AML-193 (cell line): ENCODE measurements around the gene OLA1.
A peak's percentile ranks its signal among the peaks of the same experiment; 100 is the strongest.

Experiments used
- DNase-seq, 2 experiments: peaks; one replicate each; lab custom pipeline; 2025; lab: John Stamatoyannopoulos, UW

Gene OLA1

DNA sequence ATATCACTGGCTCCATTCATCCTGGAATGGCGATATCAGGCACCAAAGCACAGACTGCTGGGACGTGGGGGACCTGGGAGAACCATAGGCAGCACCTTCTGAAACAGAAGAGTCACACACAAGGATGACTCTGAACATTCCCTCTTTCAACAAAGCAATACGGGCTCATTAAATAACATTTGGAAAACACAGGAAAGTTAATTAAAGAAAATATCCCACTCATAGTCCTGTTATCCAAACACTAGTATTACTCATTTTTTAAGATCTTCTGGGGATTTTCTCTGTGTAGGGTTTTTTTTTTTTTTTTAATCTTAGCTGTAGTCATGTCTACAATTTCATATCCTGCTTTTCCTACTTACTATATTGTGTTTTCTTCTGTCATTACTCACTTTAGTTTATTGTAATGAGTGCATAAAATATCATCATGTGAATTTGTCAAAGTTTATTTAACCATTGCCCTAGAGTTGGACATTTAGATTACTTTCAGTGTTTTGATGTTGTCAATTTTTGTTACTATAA lies 213.2 kb downstream of the OLA1 start:
- DNase-seq = no peak

DNA sequence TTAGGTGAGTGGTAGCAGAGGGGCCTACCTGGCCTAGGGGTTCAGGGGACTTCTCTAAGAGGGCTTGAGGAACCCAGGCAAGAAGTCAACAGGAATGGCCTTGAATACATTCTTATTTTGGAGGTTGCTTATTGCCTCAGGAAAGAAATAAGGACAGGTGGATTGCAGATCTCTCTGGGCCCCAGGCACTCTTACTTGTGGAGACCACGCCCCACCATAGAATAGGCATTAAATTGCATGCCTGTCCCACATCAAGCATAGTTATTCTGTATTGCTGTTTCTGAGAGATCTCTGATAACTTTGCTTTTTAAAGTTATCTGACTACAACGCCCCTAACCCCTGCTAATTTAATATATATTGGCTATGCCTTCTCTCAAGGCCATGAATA lies 215.2 kb downstream of the OLA1 start:
- DNase-seq = no peak

DNA sequence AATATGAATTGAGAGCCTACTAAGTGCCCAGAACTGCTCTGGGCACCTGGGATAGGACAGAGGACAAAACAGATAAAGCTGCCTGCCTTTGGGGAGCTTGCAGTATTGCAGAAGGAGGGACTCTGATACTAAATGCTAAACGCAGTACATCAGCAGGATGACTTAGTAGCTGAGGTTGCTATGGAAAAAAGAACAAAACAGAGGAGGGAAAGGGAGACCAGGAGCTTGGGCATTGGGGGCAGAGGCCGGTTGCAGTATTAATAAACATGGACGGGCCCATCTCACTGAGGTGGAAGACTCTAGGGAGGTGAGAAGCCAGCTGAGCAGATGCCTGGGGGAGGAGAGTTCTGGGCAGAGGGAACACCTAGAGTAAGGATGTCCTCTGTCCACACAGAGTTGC lies 217.1 kb downstream of the OLA1 start:
- DNase-seq = no peak

DNA sequence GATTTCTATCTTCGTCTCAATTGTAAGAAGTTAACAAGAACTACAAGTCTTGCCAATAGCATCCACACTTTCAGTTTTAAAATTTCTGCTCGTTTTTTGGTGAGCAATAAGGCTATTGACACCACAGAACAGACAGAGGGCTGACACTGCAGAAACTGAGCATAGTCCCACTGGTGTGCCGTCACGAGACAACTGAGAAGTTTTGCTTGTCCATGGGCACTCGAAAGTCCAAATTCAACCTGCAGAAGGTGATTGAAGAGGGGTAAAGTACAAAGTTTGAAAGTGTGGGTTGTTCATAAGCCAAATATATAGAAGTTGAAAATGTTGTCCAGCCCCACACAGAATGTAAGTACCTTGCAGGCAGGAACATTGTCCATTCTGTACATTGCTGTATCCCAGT lies 219.4 kb downstream of the OLA1 start:
- no peak for DNase-seq

DNA sequence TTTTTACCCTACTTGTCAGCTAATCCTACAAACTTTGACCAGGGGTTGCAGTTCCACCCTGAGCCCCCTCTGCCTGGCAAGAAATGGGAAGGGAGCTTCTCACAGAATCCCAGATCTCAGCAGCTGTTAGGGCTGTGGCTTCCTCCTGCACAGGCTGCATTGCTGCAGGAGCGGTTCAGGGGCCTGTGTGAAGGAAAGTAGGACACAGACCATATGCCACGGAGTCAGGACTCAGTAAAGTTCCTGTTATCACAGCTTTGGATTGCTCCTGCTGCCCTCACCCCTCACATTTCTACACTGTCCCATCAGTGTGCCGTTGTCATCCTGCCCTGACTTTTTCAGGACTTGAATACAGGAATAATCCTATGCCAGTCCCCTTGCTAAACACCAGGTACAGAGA lies 220.4 kb downstream of the OLA1 start:
- DNase-seq = no peak

DNA sequence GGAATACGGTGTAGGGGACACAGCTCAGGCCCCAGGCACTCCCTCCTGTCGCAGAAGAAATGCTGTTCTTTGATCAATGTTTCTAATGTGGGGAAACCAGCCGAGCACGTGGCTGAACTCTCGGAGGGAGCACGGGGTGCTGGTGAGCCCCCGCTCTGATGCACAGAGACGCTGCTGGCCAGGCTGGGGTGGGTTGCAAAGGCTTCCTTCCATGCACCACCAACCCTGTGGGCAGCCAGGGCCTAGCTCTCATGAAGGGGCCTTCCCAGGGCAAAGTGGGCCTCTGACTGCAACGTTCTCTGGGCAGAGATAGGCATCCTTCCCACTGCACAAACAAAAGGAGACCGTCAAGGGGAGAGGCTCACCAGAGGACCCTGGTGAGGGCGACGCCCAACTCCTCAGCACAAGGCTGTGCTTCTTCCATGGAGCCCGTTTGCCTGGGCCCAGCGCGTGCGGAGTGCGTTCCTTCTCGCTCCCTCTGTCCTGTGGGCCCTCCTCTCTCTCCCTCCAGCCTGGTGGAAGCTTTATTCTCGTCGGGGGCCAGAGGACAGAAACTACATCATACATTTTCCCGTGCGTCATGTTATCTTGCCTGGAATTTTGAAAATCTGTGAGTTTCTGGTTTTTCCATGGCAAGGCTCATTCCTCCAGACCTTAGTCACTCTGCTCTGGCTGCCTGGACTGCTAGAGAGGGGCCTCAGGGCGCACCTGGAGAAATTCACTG lies 222.0 kb downstream of the OLA1 start:
- no peak for DNase-seq

DNA sequence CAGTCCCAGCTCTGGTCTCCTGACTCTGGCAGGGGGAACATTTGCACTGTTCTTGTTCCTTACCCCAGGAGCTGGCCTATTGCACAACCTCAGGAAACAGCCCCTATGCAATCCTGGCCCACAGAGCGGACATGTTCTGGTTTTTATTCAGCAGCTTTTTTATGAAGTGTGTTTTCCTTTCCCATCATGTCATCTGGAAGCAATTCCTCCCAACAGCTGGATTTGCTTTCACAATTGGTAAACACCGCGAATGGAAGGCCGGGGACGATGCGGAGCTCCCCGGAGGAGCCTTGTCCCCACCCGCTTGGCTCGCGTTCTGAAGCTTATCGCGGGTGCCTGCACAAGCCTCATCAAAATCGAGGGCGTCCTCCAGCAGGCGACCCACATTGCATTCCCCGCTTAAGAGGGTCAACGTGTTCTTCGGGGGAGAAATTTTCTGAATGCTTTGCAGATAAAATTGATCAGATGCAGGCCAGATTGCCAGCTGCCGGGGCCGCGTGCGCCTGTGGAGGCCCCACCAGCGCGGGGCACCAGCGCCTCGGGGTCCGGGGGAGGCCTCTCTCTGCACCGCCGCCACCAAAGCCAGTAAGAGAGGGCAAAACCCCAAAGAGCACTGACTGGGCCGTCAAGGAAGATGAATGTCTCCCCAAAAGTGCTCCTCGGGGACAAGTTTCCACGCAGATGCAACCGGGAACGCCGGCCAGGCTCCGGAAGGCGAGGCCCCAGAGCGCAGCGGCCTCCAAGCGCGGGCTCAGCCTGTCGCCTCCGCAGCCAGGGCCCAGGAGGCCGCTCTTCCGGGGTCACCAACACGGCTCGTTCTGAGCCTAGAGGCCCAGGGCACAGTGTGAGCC lies 222.8 kb downstream of the OLA1 start:
- DNase-seq = peak; percentile 45 to 60

DNA sequence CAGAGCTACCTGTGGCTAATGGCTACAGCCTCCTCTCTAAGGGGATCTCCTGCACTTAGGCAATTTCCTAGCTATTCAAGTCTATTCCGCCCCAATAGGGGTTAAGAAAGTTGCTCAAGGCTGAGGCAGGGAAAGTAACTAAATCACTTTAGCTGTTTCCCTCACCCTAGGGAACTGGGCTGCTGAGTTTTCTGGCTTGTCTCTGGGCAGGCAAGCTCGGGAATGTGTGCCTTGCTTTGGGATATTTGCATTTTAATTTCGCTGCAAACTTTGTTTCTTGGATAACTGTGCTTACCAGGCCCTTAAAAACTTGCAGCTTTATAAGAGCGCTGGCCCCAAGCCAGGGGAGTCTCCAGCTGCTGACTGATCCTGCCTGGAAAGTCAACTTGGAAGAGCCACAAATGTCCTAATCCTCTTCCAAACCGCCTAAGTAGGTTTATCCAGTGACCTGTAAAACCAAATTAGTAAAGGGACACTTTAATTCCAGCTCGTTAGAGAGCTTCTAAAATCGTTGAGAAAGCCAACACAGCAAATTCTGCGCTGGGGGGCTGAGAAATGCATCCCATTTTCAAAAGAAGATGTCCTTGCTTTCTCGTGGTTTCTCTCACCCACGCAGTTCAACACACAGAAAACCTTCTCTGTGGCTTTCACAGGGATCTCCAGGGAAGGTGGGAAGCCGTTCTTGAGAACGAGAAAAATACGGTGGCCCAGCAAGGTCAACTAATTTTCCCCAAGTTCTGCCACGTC lies 223.6 kb downstream of the OLA1 start:
- DNase-seq = peak; percentile 31 to 46

DNA sequence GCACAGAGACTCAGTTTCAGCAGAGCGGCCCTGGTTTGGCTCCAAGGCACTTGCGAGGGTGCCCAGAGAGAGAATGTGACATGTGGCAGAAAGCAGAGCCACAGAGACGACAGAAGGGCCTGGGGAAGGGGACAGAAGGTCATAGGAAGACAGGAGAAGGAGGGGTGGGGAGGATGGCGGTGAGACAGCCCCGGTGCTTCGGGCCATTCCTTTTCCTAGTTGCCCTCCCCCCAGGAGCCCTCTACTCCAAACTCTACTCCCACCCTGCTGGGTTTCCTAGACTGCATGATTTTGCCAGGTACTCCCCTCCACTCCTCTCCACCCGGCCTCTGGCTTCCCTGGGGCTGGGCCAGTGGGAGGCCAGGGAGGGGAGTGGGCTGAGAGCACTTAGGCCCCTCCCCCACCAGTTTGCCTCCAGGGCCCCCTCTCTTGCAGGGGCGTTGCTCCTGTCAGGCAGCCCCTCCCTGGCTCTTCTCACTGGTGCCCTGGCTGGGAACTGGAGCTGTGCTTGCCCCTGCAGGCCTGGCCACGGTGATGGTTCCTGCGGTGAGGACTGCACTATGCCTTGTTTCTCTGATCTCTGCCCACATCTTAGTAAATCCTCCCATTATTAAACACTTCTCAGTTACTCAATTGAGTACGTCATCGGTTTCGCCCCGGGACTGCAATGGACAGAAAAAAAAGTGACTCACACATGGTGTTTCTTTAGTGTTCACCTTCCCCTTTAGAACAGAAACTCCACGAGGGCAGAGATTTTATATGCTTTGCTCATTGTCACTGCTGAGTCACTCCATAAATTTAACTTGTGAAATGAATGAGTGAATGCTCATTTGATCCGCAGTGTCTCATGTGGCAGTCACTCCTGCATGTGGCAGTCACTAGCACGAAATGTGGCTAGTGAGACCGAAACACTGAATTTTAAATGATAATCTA lies 224.5 kb downstream of the OLA1 start:
- DNase-seq = peak; percentile 20 to 43
